Stimulated activated CD4-positive, alpha-beta T cell treated with anti-CD3 and anti-CD28 coated beads, Interleukin-4, amount 100 ng/mL, for 4 hours (primary cell): ENCODE measurements around the gene CKAP2L.
"Not testable (repeated sequence)": the region's sequence is repeated elsewhere in the genome, so short reads cannot be mapped to it uniquely, and the experiment has no call there.

Source experiments
- DNase-seq, 2 experiments: peaks; one replicate each; pipeline ENCODE4 v3.0.0-alpha.2; 2020

CKAP2L gene

GRCh38 chr2:112706947-112707346 is 57.5 kb downstream of the CKAP2L start:
- DNase-seq: not testable (repeated sequence)

- DNase-seq: no peak
These were observed 58.2 kb downstream of the CKAP2L start for GRCh38 chr2:112706170-112706664.

GRCh38 chr2:112705575-112705974 is 58.8 kb downstream of the CKAP2L start:
- DNase-seq: no peak

GRCh38 chr2:112703684-112704083 is 60.7 kb downstream of the CKAP2L start:
- no peak for DNase-seq

GRCh38 chr2:112701052-112701451 is 63.4 kb downstream of the CKAP2L start:
- no peak for DNase-seq

GRCh38 chr2:112699984-112700667 is 64.3 kb downstream of the CKAP2L start:
- no peak for DNase-seq

GRCh38 chr2:112698834-112699515 is 65.4 kb downstream of the CKAP2L start:
- DNase-seq: no peak

GRCh38 chr2:112694182-112694581 is 70.2 kb downstream of the CKAP2L start:
- DNase-seq: no peak

- DNase-seq: no peak
These were observed 70.8 kb downstream of the CKAP2L start for GRCh38 chr2:112693596-112693995.

GRCh38 chr2:112692918-112693317 is 71.5 kb downstream of the CKAP2L start:
- DNase-seq: peak; percentile 24 to 36

GRCh38 chr2:112692495-112692911 is 71.9 kb downstream of the CKAP2L start:
- peak; percentile 21 to 47 for DNase-seq

GRCh38 chr2:112691881-112692281 is 72.5 kb downstream of the CKAP2L start:
- DNase-seq: no peak

GRCh38 chr2:112690853-112691401 is 73.5 kb downstream of the CKAP2L start:
- DNase-seq: peak; percentile 43 to 51

- DNase-seq: no peak
These were observed 76.1 kb downstream of the CKAP2L start for GRCh38 chr2:112688086-112688880.

- DNase-seq: no peak
These were observed 76.9 kb downstream of the CKAP2L start for GRCh38 chr2:112687522-112687921.
